HEK293 (cell line): ENCODE measurements around the gene KATNB1.

Experiments used
- CTCF ChIA-PET: fragments of 350-600 bp; formaldehyde crosslinking; extraction: SDS; loops from one replicate; lab custom pipeline; 2021; ENCODE audit warnings: antibody characterized with exemption; lab: Yijun Ruan, JAX
- POLR2A ChIA-PET: fragments of 300-600 bp; formaldehyde crosslinking; extraction: SDS; loops from one replicate; lab custom pipeline; 2020; ENCODE audit warnings: antibody characterized with exemption, inconsistent platforms; lab: Yijun Ruan, JAX
- H3K27ac ChIP-seq: fragments of 200-500 bp; sonication (Bioruptor generic); 2 replicates; pipeline ENCODE4 v1.5.1; 2014; ENCODE audit warnings: low read depth, low read length, control low read depth, inconsistent platforms; ENCODE audit errors: extremely low read depth
- H3K36me3 ChIP-seq, 2 experiments: fragments of 200-500 bp in 1 of 2; sonication (Bioruptor generic) in 1 of 2; 1 replicate in 1 of 2; 2 replicates in 1 of 2; pipeline ENCODE4 v1.5.1; 2014 to 2017; ENCODE audit warnings: inconsistent platforms in 2 of 2, low read length in 2 of 2; ENCODE audit not compliant: control insufficient read depth in 2 of 2, insufficient read depth in 1 of 2
- H3K4me1 ChIP-seq: fragments of 200-500 bp; sonication (Bioruptor generic); 2 replicates; pipeline ENCODE4 v1.5.1; 2014; ENCODE audit warnings: mild to moderate bottlenecking, low read length, inconsistent platforms; ENCODE audit not compliant: control insufficient read depth, insufficient read depth
- H3K4me3 ChIP-seq: 2 replicates; pipeline ENCODE4 v1.5.1; 2011; ENCODE audit warnings: low read depth, mild to moderate bottlenecking, control low read depth, low read length, moderate library complexity
- H3K9me3 ChIP-seq: fragments of 200-500 bp; sonication (Bioruptor generic); 2 replicates; pipeline ENCODE4 v1.5.1; 2014; ENCODE audit warnings: low read depth, low read length, inconsistent platforms; ENCODE audit not compliant: control insufficient read depth, insufficient read depth
- KLF10 ChIP-seq: fragments of 450-650 bp; IDR thresholded peaks from 2 replicates; pipeline ENCODE4 v1.5.1; 2018; ENCODE audit warnings: missing biosample characterization, mild to moderate bottlenecking, missing genetic modification characterization
- PATZ1 ChIP-seq: fragments of 450-650 bp; formaldehyde crosslinking; IDR thresholded peaks from 2 replicates; pipeline ENCODE4 v1.5.1; 2016; ENCODE audit warnings: missing biosample characterization, missing genetic modification characterization
- PRDM4 ChIP-seq: fragments of 450-650 bp; formaldehyde crosslinking; IDR thresholded peaks from 2 replicates; pipeline ENCODE4 v1.5.1; 2017; ENCODE audit warnings: missing biosample characterization, missing genetic modification characterization
- REST ChIP-seq: fragments of 450-650 bp; formaldehyde crosslinking; IDR thresholded peaks from 2 replicates; pipeline ENCODE4 v1.5.1; 2016; ENCODE audit warnings: missing biosample characterization, missing genetic modification characterization
- SALL2 ChIP-seq: fragments of 450-650 bp; formaldehyde crosslinking; IDR thresholded peaks from 2 replicates; pipeline ENCODE4 v1.5.0; 2017; ENCODE audit warnings: missing biosample characterization, mild to moderate bottlenecking, missing genetic modification characterization, borderline replicate concordance
- SETDB1 ChIP-seq: IDR thresholded peaks from one replicate; pipeline ENCODE4 v1.6.1; 2017; ENCODE audit warnings: mild to moderate bottlenecking, low read length, moderate library complexity, mixed read lengths; ENCODE audit not compliant: insufficient read length
- ZBTB17 ChIP-seq: fragments of 450-650 bp; formaldehyde crosslinking; IDR thresholded peaks from 2 replicates; pipeline ENCODE4 v1.5.1; 2016; ENCODE audit warnings: missing biosample characterization, missing genetic modification characterization
- ZFP37 ChIP-seq: fragments of 450-650 bp; formaldehyde crosslinking; IDR thresholded peaks from 2 replicates; pipeline ENCODE4 v1.5.1; 2016; ENCODE audit warnings: missing biosample characterization, missing genetic modification characterization
- ZNF155 ChIP-seq: fragments of 450-650 bp; formaldehyde crosslinking; IDR thresholded peaks from 2 replicates; pipeline ENCODE4 v1.5.1; 2016; ENCODE audit warnings: missing biosample characterization, missing genetic modification characterization
- ZNF26 ChIP-seq: fragments of 450-650 bp; formaldehyde crosslinking; IDR thresholded peaks from 2 replicates; pipeline ENCODE4 v1.5.1; 2016; ENCODE audit warnings: missing biosample characterization, missing genetic modification characterization
- ZNF585B ChIP-seq: fragments of 450-650 bp; formaldehyde crosslinking; IDR thresholded peaks from 2 replicates; pipeline ENCODE4 v1.5.1; 2016; ENCODE audit warnings: missing biosample characterization, missing genetic modification characterization
- ZNF596 ChIP-seq: fragments of 450-650 bp; IDR thresholded peaks from 2 replicates; pipeline ENCODE4 v1.5.0; 2018; ENCODE audit warnings: missing biosample characterization, mild to moderate bottlenecking, missing genetic modification characterization, moderate library complexity
- ZNF660 ChIP-seq: fragments of 450-650 bp; IDR thresholded peaks from 2 replicates; pipeline ENCODE4 v1.5.1; 2018; ENCODE audit warnings: missing biosample characterization, mild to moderate bottlenecking, missing genetic modification characterization
- ZNF785 ChIP-seq: fragments of 450-650 bp; formaldehyde crosslinking; IDR thresholded peaks from 2 replicates; pipeline ENCODE4 v1.5.1; 2016; ENCODE audit warnings: missing biosample characterization, missing genetic modification characterization
- ZSCAN30 ChIP-seq: fragments of 450-650 bp; IDR thresholded peaks from 2 replicates; pipeline ENCODE4 v1.5.1; 2018; ENCODE audit warnings: missing biosample characterization, mild to moderate bottlenecking, missing genetic modification characterization, moderate library complexity

Gene KATNB1

GRCh38 chr16:57735755-57736418, at the start of gene KATNB1 (continued):
- no peak for TF ChIP-seq PRDM4

- no peak overlapping the region for H3K27ac ChIP-seq
- ChIA-PET POLR2A (no interaction called here), CTCF (interaction anchor here (0.9 to 1.3 kb wide), 2 partner anchors 95 to 110 kb away, joined by 3 read pairs; no protein-coding TSS in a partner anchor)
- no peaks in the 10 kb centered on the region for H3K36me3 ChIP-seq
- TF ChIP-seq KLF10 (tag by site-specific recombination) (no peak), ZBTB17 (no peak), ZNF585B (tag by site-specific recombination) (no peak), ZNF155 (tag by site-specific recombination) (no peak), ZNF660 (tag by site-specific recombination) (no peak), PRDM4 (no peak), PATZ1 (tag by site-specific recombination) (no peak), ZNF785 (tag by site-specific recombination) (no peak), SETDB1 (no peak), ZNF26 (tag by site-specific recombination) (no peak), ZFP37 (tag by site-specific recombination) (no peak), ZNF596 (tag by site-specific recombination) (no peak), SALL2 (tag by site-specific recombination) (no peak)
- H3K4me1 ChIP-seq, result no peaks in the 10 kb centered on the region
- no peak overlapping the region for H3K4me3 ChIP-seq
- no peaks in the 10 kb centered on the region for H3K9me3 ChIP-seq
Observed at GRCh38 chr16:57686577-57686976, 49.0 kb upstream of the KATNB1 start.

- ChIA-PET POLR2A (no interaction called here), CTCF (interaction anchor here (1.3 kb wide), 1 partner anchor 96 kb away, joined by 3 read pairs; no protein-coding TSS in a partner anchor)
- no peak overlapping the region for H3K27ac ChIP-seq
- TF ChIP-seq REST (tag by site-specific recombination) (no peak), ZSCAN30 (tag by site-specific recombination) (no peak), ZNF660 (tag by site-specific recombination) (no peak)
Observed at GRCh38 chr16:57687363-57687929, 48.1 kb upstream of the KATNB1 start.

More at GRCh38 chr16:57687363-57687929, 48.1 kb upstream of the KATNB1 start:
- H3K4me3 ChIP-seq, result no peak overlapping the region
- no peaks in the 10 kb centered on the region for H3K36me3 ChIP-seq
- H3K4me1 ChIP-seq, result no peaks in the 10 kb centered on the region
- H3K9me3 ChIP-seq, result no peaks in the 10 kb centered on the region
